A549 (cell line): ENCODE data around the gene IGSF11. TPM values are rescaled to one million over a fixed set of nuclear protein-coding genes. Genes with fewer than 3 reads are reported as not detected.

Experiments
- ATAC-seq, 2 experiments: fragments of 200-7000 bp in 1 of 2; fragments of >200 bp in 1 of 2; cut with Nextera tagmentation in 1 of 2; cut with Tn5 transposase in 1 of 2; 3 replicates each; pipeline versions ENCODE4 v1.8.0 to v1.9.1; 2018 to 2020; ENCODE audit warnings: mild to moderate bottlenecking in 1 of 2, moderate library complexity in 1 of 2
- CTCF ChIA-PET: fragments of 300-600 bp; sonication (Branson Sonifier 250); formaldehyde crosslinking; extraction: SDS; loops from one replicate; lab custom pipeline; 2021; ENCODE audit warnings: antibody characterized with exemption, inconsistent platforms; lab: Yijun Ruan, JAX
- POLR2A ChIA-PET: fragments of 350-600 bp; formaldehyde crosslinking; extraction: SDS; loops from one replicate; lab custom pipeline; 2021; ENCODE audit warnings: antibody characterized with exemption, inconsistent platforms; lab: Yijun Ruan, JAX
- DNase-seq, 2 experiments: peaks; one replicate each; pipeline versions ENCODE4 v3.0.0 to v3.0.0-alpha.2; 2011 to 2016; ENCODE audit warnings: low read depth in 1 of 2, low spot score in 1 of 2
- FAIRE-seq: peaks from 2 replicates; lab custom pipeline; 2011; peaks lifted over from hg19 to GRCh38; lab: Jason Lieb, UNC
- H3K27ac ChIP-seq, 2 experiments: fragments of >200 bp; sonication (Bioruptor Twin); formaldehyde crosslinking; 3 replicates each; pipeline ENCODE4 v1.5.1; 2016 to 2017
- H3K4me1 ChIP-seq: fragments of >200 bp; sonication (Bioruptor Twin); formaldehyde crosslinking; 3 replicates; pipeline ENCODE4 v1.6.1; 2016
- H3K4me2 ChIP-seq: fragments of >200 bp; sonication (Bioruptor Twin); formaldehyde crosslinking; 3 replicates; pipeline ENCODE4 v1.6.1; 2016
- H3K4me3 ChIP-seq: fragments of >200 bp; sonication (Bioruptor Twin); formaldehyde crosslinking; 3 replicates; pipeline ENCODE4 v1.5.1; 2016
- H3K9me3 ChIP-seq: fragments of >200 bp; sonication (Bioruptor Twin); formaldehyde crosslinking; 3 replicates; pipeline ENCODE4 v1.6.1; 2016
- ATOH8 ChIP-seq: fragments of 250-450 bp; sonication (Bioruptor Pico); IDR thresholded peaks from 2 replicates; pipeline ENCODE4 v1.5.0; 2020; ENCODE audit warnings: low read depth, mild to moderate bottlenecking, moderate library complexity
- BCL3 ChIP-seq: fragments of >200 bp; sonication (Bioruptor Twin); formaldehyde crosslinking; IDR thresholded peaks from 3 replicates; pipeline ENCODE4 v1.6.1; 2016
- BHLHE40 ChIP-seq: IDR thresholded peaks from 2 replicates; pipeline ENCODE4 v1.6.1; 2012; ENCODE audit warnings: low read depth, low read length, inconsistent platforms
- CBX8 ChIP-seq: fragments of 200-600 bp; sonication (generic); IDR thresholded peaks from 2 replicates; pipeline ENCODE4 v1.6.1; 2016
- CTCF ChIP-seq: fragments of >200 bp; sonication (Bioruptor Twin); formaldehyde crosslinking; IDR thresholded peaks from 3 replicates; pipeline ENCODE4 v1.5.1; 2016
- E2F6 ChIP-seq: IDR thresholded peaks from 2 replicates; pipeline ENCODE4 v1.6.1; 2012; ENCODE audit warnings: low read depth, borderline replicate concordance
- ESRRA ChIP-seq: fragments of 150-350 bp; IDR thresholded peaks from 2 replicates; pipeline ENCODE4 v1.6.1; 2014; ENCODE audit warnings: mild to moderate bottlenecking, low read length, borderline replicate concordance
- GATA3 ChIP-seq: IDR thresholded peaks from 2 replicates; pipeline ENCODE4 v1.6.1; 2012; ENCODE audit warnings: borderline replicate concordance
- HES2 ChIP-seq: fragments of >200 bp; sonication (Bioruptor Twin); formaldehyde crosslinking; IDR thresholded peaks from 2 replicates; pipeline ENCODE4 v1.6.1; 2016
- HEYL ChIP-seq: fragments of 250-450 bp; sonication (Bioruptor Pico); IDR thresholded peaks from 2 replicates; pipeline ENCODE4 v1.8.0; 2021; ENCODE audit warnings: mild to moderate bottlenecking, moderate library complexity
- JUNB ChIP-seq: fragments of >200 bp; sonication (Bioruptor Twin); formaldehyde crosslinking; IDR thresholded peaks from 2 replicates; pipeline ENCODE4 v1.6.1; 2016
- KDM1A ChIP-seq: fragments of 200-600 bp; sonication (generic); IDR thresholded peaks from 2 replicates; pipeline ENCODE4 v1.6.1; 2016; ENCODE audit warnings: low read depth, mild to moderate bottlenecking
- MAX ChIP-seq: IDR thresholded peaks from 2 replicates; pipeline ENCODE4 v1.6.1; 2012
- MAZ ChIP-seq: fragments of 150-350 bp; IDR thresholded peaks from 2 replicates; pipeline ENCODE4 v1.6.1; 2014; ENCODE audit warnings: antibody characterized with exemption, low read depth, low read length, borderline replicate concordance
- MYC ChIP-seq: IDR thresholded peaks from 2 replicates; pipeline ENCODE4 v1.6.1; 2012; ENCODE audit warnings: mild to moderate bottlenecking, inconsistent platforms, low read length, improper control_type of control experiment, borderline replicate concordance
- NR3C1 ChIP-seq: fragments of >200 bp; sonication (Bioruptor Twin); formaldehyde crosslinking; IDR thresholded peaks from 3 replicates; pipeline ENCODE4 v1.6.1; 2017
- RFX5 ChIP-seq: fragments of 450-650 bp; IDR thresholded peaks from 2 replicates; pipeline ENCODE4 v1.7.1; 2014; ENCODE audit warnings: antibody characterized with exemption, mild to moderate bottlenecking, moderate library complexity
- TP53 ChIP-seq: fragments of 250-450 bp; sonication (Bioruptor Pico); IDR thresholded peaks from 2 replicates; pipeline ENCODE4 v1.5.0; 2021; ENCODE audit warnings: mild to moderate bottlenecking, moderate library complexity
- USF2 ChIP-seq: fragments of 450-650 bp; IDR thresholded peaks from 2 replicates; pipeline ENCODE4 v1.6.1; 2014; ENCODE audit warnings: antibody characterized with exemption
- ZC3H11A ChIP-seq: fragments of 450-650 bp; IDR thresholded peaks from 2 replicates; pipeline ENCODE4 v1.6.1; 2014; ENCODE audit warnings: antibody characterized with exemption, mild to moderate bottlenecking
- whole genome bisulfite sequencing: methylation state at CpG from one replicate; pipeline ENCODE4 v1.1.6; 2017; ENCODE audit errors: missing lambda C conversion rate; 5-methylcytosine and 5-hydroxymethylcytosine counted together
- polyA plus RNA-seq, 4 experiments: library from polyadenylated mRNA; depleted of rRNA in 3 of 4; stranded (reverse); fragments of >200 nt; fragmentation: RNase III in 1 of 4; extraction: RNeasy Plus Mini Kit Qiagen cat#74134 plus additional on column Dnase treatment in 1 of 4; gene quantifications; 2 replicates in 3 of 4; 3 replicates in 1 of 4; pipeline ENCODE4 v1.2.3, GENCODE V29; 2011 to 2017

Gene IGSF11
- polyA plus RNA-seq, 2 of the 4 experiments (the other 2 are of a cell fraction), result 5.2 to 21.7 TPM

- H3K9me3 ChIP-seq, result no peaks in the 10 kb centered on the region
- DNase-seq (no peak), ATAC-seq (no peak), FAIRE-seq (no peak)
- H3K4me2 ChIP-seq, result no peak overlapping the region
- CTCF ChIA-PET, result no interaction called here
- TF ChIP-seq HES2 (no peak), ESRRA (no peak), USF2 (no peak), NR3C1 (no peak), BCL3 (no peak), JUNB (no peak)
- WGBS, result 67% methylated on average over 1 of the region's 1 CpG
- H3K4me1 ChIP-seq, result no peaks in the 10 kb centered on the region
- no peak overlapping the region for H3K4me3 ChIP-seq
- no peak overlapping the region for H3K27ac ChIP-seq
- POLR2A ChIA-PET, result no interaction called here
Measured at GRCh38 chr3:119063471-119063870, 28.8 kb upstream of the IGSF11 start.

GRCh38 chr3:119062892-119063291 is 28.2 kb upstream of the IGSF11 start:
- FAIRE-seq (no peak), ATAC-seq (no peak), DNase-seq (no peak)
- H3K9me3 ChIP-seq, result no peaks in the 10 kb centered on the region
- no peak overlapping the region for H3K27ac ChIP-seq
- TF ChIP-seq ZC3H11A (no peak), BCL3 (no peak), GATA3 (no peak), RFX5 (no peak)
- WGBS, result 51% methylated on average over 2 of the region's 2 CpGs
- H3K4me1 ChIP-seq, result no peaks in the 10 kb centered on the region
- H3K4me3 ChIP-seq, result no peak overlapping the region
- ChIA-PET POLR2A (no interaction called here), CTCF (no interaction called here)
- no peak overlapping the region for H3K4me2 ChIP-seq

- Histone ChIP-seq H3K4me2 (no peak overlapping the region), H3K27ac (no peak overlapping the region), H3K4me1 (no peaks in the 10 kb centered on the region), H3K9me3 (no peaks in the 10 kb centered on the region), H3K4me3 (no peak overlapping the region)
- DNase-seq (no peak), ATAC-seq (no peak), FAIRE-seq (no peak)
- CTCF ChIA-PET, result interaction anchor here (3.7 to 6.4 kb wide), 2 partner anchors 11 to 161 kb away, joined by 13 to 43 read pairs; partner anchors contain the start of gene IGSF11
- POLR2A ChIA-PET, result no interaction called here
- WGBS, result 82% methylated on average over 2 of the region's 2 CpGs
- TF ChIP-seq CBX8 (no peak), CTCF (no peak)
Measured at GRCh38 chr3:119044593-119044992, 9.9 kb upstream of the IGSF11 start.

GRCh38 chr3:119042162-119042561 is 7.5 kb upstream of the IGSF11 start:
- H3K9me3 ChIP-seq, result no peaks in the 10 kb centered on the region
- no peak overlapping the region for H3K4me2 ChIP-seq
- no peak overlapping the region for H3K27ac ChIP-seq
- ChIA-PET POLR2A (no interaction called here), CTCF (interaction anchor here (3.7 to 6.4 kb wide), 2 partner anchors 8 to 159 kb away, joined by 13 to 43 read pairs; partner anchors contain the start of gene IGSF11)
- WGBS, result 65% methylated on average over 2 of the region's 2 CpGs
- FAIRE-seq, result no peak
- no peak overlapping the region for H3K4me3 ChIP-seq
- no peaks in the 10 kb centered on the region for H3K4me1 ChIP-seq
- no peak for DNase-seq
- ATAC-seq, result no peak
- TF ChIP-seq GATA3 (no peak), MYC (no peak), MAX (no peak), TP53 (CRISPR knock-in tag) (no peak), BCL3 (no peak), KDM1A (no peak), CBX8 (no peak), MAZ (no peak), BHLHE40 (no peak), HEYL (CRISPR knock-in tag) (no peak), E2F6 (no peak), USF2 (no peak), ATOH8 (CRISPR knock-in tag) (no peak), ESRRA (no peak)
